ENCODE results near the gene MPPE1. TPM values are rescaled to one million over a fixed set of nuclear protein-coding genes. Genes with fewer than 3 reads are reported as not detected.
A peak's percentile ranks its signal among the peaks of the same experiment; 100 is the strongest.
"Not testable (repeated sequence)": the region's sequence is repeated elsewhere in the genome, so short reads cannot be mapped to it uniquely, and the experiment has no call there.

The MPPE1 gene, protein sequence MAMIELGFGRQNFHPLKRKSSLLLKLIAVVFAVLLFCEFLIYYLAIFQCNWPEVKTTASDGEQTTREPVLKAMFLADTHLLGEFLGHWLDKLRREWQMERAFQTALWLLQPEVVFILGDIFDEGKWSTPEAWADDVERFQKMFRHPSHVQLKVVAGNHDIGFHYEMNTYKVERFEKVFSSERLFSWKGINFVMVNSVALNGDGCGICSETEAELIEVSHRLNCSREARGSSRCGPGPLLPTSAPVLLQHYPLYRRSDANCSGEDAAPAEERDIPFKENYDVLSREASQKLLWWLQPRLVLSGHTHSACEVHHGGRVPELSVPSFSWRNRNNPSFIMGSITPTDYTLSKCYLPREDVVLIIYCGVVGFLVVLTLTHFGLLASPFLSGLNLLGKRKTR
- polyA plus RNA-seq (ENCODE audit: insufficient read length in 12 of 12): 10 to 100 TPM in 11 of 12 donors, not detected in 1; 20.2 to 41.0 (median 27.9) TPM
- long read RNA-seq, donor 1, full-length matches to known transcripts: 5 of 16 reads
- long read RNA-seq, donor 1, partial matches to known transcripts: 11 of 16 reads
- long read RNA-seq, donor 1, other reads (novel, unspliced or antisense): 0 of 16 reads
- long read RNA-seq, donor 2, full-length matches to known transcripts: 5 of 5 reads
- long read RNA-seq, donor 2, partial matches to known transcripts: 0 of 5 reads
- long read RNA-seq, donor 2, other reads (novel, unspliced or antisense): 0 of 5 reads
- long read RNA-seq, donor 3, partial matches to known transcripts: 6 of 8 reads
- long read RNA-seq, donor 3, other reads (novel, unspliced or antisense): 0 of 8 reads
- long read RNA-seq, donor 4, partial matches to known transcripts: 0 of 4 reads
- long read RNA-seq, donor 4, other reads (novel, unspliced or antisense): 0 of 4 reads
- long read RNA-seq, donor 5, full-length matches to known transcripts: 10 of 10 reads
- long read RNA-seq, donor 5, partial matches to known transcripts: 0 of 10 reads
- long read RNA-seq, donor 5, other reads (novel, unspliced or antisense): 0 of 10 reads
- long read RNA-seq, donor 6, full-length matches to known transcripts: 2 of 2 reads
- long read RNA-seq, donor 6, partial matches to known transcripts: 0 of 2 reads
- long read RNA-seq, donor 6, other reads (novel, unspliced or antisense): 0 of 2 reads
- long read RNA-seq, donor 7, full-length matches to known transcripts: 5 of 5 reads
- long read RNA-seq, donor 7, partial matches to known transcripts: 0 of 5 reads
- long read RNA-seq, donor 7, other reads (novel, unspliced or antisense): 0 of 5 reads
- long read RNA-seq, donor 8, full-length matches to known transcripts: 6 of 6 reads
- long read RNA-seq, donor 8, partial matches to known transcripts: 0 of 6 reads
- long read RNA-seq, donor 8, other reads (novel, unspliced or antisense): 0 of 6 reads
- long read RNA-seq, donor 9, partial matches to known transcripts: 0 of 2 reads
- long read RNA-seq, donor 9, other reads (novel, unspliced or antisense): 0 of 2 reads
- long read RNA-seq, donor 10, full-length matches to known transcripts: 5 of 5 reads
- long read RNA-seq, donor 10, partial matches to known transcripts: 0 of 5 reads
- long read RNA-seq, donor 10, other reads (novel, unspliced or antisense): 0 of 5 reads
- long read RNA-seq, donor 11, full-length matches to known transcripts: 5 of 5 reads
- long read RNA-seq, donor 11, partial matches to known transcripts: 0 of 5 reads
- long read RNA-seq, donor 11, other reads (novel, unspliced or antisense): 0 of 5 reads

DNA sequence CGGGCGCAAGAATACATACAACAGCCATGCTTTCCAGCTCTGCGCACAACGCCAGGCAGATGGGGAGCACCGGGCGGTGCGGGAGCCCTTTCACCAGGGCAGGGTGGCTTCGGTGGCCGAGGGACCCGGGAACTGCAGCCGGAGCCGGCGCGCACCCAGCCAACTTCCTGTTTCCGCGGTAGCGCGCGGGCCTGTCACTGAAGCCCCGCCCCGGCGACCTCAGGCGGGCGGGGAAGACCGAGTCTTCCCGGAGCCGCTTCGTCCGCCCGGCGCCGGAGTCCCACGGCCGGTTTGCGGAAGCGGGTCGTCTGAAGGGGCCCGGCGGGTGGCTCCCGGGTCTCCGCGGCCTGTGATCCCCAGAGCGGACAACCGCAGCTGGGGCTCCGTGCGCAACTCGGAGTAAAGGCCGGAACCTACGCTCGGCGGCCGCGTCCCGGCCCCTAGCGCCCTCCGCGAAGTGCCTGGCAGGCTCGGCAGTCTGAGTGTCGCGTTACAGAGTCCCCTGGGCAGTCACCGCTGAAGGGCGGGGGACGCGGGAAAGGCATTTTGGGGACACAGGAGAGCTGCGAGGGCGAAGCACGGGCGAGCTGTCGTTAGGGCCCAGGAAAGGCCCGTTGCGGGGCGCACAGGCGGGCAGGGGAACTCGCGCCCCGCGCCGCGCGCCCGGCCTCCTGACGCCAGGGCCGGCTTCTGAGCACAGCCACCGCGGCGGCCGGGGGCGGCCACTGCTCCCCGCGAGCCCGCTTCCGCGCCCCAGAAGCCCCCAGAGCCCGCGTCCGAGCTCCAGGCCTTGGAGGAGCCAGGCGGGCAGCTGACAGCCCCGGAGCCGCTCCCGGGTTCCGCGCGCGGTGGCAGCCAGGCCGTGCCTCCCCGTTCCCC is at the start of gene MPPE1:
Gene MPPE1 (minus strand): TSS at position 136 of the 879 bp plus-strand sequence. CDS start 11,053 bp downstream, outside the sequence.
- DNase-seq: peak; percentile 91

DNA sequence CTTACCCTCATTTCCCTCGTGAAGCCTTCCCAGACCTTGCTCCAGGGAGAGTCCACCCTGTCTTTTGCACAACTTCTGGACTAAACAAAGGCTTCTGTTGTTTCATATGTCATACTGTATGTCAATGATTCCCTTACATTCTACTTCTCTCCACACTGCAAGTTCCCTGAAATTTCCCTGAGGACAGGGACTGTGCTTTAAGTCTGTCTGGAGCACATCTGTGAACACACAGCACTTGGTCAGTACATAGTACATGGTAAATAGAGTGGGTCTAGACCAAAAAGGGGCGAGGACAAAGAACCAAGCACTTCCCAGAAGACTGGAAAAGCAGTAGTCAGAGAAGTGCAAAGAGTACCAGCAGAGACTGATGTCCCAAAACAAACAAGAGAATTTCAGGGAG is 49.5 kb upstream of the MPPE1 start:
- no peak for DNase-seq

DNA sequence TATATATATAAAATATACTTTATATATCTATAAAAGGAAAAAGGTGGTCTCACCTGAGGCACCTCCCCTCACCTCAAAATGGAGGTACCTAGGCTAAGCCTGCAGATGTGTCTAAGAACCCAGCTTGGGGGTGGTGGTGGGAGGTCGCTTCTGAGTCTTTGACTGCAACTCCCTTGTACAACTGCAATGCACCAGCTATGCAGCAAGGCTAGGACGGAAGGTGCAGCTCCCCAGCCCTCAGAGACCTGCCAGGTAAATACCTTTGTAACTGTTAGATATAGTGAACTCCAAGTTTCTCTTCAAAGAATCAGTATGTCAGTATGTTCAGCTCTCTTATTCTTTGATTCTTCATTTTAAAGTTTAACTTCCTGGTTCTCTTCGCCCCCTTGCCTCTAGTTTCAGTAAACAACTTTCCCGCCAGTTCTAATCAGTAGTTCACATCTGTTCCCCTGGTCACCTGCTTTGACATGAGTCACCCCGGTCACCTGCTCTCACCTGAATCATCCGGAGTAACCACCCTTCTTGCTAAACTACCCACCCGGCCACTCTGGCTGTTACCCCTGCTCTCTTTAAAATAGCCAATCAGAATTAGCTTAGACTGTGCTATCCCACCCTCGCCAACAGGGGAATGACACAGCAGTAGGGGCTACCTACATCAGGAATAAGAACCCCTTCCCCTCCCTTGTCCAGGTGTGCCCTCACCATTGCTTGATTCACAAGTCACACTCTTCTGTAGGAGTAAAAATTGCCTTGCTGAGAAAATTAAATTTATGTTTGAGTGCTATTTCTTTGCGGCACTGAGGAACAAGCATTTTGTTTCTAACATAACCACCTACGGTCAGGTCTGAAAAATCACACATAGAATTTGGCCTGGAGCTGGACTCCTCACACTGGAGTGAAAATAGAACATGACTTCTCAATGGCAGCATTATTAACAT is 48.5 kb upstream of the MPPE1 start:
- no peak for DNase-seq

DNA sequence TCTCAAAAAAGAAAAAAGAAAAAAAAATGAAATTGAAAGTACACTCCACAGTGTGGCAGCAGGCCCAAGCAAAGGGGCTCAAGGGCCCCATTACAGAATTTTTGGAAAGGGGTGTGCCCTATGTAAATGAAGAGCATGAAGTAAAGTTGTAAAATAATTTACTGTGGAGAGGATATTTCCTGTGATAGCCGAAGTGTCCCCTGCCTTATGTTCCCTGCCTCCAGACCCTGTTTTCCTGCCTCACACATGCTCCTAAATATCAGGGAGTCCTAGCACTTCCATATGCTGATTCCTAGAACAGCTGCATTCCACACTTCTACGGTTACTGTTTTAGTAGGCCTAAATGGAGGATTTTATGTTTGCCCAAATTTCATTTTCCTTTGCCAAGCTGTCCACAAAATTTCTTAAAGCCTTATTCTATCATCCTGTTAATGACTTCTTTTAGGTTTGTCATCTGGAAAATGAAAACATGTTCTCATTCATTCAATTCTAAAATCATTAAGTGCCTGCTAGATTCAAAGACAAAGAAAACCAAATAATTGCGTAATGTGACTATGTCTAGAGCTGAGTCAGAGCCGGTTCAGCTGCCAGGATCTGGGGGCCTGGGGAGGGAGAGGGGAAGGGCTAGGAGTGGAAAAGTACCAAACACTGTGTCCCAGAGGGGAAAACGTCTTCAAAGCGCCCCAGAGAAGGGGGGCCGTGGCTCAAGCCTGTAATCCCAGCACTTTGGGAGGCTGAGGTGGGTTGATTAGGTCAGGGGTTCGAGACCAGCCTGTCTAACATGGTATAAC is 47.3 kb upstream of the MPPE1 start:
- DNase-seq: peak; percentile 89

DNA sequence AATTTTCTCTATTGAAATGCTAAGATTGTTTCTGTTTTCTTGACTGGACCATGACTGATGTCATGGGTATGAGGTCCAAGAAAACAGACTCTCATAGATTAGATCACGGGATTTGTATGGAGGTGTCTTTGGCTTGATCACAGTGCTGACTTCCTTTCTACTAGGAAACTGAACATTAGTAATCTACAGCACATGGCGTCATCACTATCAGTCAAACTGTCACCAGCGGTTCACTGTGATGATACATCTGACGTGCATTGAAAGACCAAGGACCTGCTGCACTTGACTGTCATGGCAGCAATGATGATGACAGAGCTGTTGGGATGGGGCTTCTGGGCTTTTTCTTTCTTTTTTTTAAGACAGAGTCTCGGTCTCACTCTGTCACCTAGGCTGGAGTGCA is 45.0 kb upstream of the MPPE1 start:
- no peak for DNase-seq

DNA sequence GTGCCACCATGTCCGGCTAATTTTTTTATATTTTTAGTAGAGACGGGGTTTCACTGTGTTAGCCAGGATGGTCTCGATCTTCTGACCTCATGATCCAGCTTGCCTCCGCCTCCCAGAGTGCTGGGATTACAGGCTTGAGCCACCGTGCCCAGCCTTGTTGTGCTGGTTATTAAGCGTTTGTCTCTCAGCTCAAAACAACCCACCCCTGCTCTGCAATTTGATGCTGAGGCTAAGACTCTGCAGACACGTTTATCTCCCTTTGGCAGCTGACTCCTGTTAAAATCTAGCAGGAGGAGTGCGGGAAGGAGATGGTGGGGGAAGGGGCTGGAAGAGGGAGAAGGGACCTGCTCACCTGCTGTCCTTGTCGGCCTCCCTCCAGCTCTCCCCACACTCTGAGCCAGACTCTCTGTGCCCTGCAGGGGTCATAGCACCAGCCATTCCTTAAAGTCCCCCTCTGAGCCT is 43.3 kb upstream of the MPPE1 start:
- DNase-seq: no peak

DNA sequence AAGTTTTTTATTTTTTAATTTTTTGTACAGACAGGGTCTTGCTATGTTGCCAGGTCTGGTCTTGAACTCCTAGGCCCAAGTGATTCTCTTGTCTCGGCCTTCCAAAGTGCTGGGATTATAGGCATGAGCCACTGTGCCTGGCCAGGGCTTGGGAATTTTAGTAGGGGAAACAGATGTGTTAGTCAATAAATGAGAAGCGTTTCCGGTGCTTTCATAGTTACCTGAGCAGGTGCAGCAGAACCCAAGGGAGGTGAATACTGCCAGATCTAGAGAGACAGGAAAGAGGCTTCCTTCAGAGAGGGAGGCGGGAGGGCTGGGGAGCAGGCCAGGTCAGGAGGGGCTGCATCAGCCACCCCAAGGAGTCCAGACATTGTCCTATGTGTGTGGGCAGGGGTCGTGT is 42.7 kb upstream of the MPPE1 start:
- no peak for DNase-seq

DNA sequence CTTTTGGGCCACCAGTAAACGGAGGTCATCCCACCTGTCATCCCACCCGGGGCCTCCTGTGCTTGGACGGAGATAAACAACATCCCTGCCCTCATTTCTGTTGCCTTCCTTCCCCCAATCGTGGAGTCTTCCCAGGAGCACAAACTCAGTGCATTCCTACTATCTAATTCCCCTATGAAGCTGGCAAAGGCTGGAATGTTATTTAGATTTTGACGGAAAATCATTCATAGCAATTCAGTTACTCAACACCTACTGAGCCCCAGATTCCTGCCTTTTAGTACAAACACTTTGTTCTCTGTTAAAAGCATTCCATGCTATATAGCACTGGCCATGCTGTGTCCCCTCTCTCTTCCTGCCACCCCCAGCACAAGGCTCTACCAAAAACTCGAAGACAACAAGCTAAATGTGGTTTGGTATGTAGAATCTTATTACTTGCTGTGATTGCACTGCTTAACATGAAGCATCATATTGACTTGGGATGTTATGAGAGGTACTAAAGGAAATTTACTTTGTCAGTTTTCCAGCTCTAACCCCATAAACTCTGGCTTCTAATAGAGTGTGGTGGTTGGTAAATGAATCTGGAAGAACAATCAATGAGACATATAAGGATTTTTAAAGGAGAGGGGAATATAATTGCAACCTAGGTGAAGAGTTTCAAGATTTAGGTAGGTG is 40.9 kb upstream of the MPPE1 start:
- no peak for DNase-seq

DNA sequence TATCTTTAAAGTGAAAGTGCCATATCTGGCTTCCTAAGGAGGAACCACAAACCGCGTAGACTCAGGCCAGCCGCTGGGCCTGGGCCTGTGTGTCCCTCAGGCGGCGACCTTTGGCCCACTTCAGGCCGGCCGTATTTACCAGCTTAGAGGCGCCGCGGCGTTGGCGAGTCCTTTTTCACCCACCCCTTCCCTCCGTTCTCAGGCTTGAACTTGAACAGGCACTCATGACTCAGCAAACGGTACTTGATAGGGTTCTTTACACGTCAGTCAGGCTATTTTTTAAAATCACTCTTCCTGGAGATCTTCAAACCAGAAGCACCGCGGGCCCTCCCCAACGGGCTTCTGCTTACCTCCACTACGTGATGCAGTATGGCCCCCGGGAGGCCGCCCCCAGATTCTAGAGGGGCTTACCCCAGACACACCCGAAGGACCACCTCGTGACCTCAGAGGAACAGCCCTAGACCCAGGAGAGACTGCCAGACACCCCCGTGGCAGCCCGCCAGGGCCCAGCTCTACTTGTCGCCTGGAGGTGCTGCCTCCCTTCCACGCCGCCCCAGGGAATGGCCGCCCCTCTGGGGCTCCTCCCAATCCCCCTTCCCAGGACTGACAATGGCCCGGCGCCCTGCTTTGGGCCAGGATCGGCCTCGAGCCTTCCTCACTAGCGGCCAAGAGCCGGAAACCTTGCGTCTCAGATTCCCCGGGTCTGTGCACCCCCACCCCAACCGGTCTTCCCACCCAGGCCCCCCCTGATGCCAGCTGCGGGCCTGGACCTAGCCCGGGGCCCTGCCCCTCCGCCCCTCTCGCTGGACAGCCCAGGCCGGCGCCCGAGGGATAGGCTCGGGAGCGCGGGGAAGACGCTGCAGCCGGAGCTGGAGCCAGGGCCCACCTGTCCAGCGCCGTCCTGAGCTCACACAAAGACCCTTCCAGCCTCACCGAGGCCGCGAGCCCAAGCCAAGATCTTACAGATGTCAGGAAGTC is 39.4 kb upstream of the MPPE1 start:
- peak; percentile 87 for DNase-seq

DNA sequence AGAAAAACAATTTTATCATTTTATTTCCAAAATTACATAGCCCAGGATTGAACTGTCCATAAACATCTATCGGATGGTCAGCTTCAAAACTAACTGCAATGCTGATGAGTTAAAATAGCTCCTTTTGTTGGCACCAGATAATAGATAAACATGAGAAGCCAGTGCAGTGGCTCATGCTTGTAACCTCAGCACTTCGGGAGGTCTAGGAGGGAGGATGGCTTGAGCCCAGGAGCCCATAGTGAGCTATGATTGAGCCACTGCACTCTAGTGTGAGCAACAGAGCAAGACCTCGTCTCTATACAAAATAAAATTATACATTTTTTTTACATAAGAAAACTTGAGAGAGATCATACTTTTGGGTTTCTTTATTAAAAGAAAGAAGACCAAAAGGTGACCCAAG is 38.6 kb upstream of the MPPE1 start:
- DNase-seq: no peak

DNA sequence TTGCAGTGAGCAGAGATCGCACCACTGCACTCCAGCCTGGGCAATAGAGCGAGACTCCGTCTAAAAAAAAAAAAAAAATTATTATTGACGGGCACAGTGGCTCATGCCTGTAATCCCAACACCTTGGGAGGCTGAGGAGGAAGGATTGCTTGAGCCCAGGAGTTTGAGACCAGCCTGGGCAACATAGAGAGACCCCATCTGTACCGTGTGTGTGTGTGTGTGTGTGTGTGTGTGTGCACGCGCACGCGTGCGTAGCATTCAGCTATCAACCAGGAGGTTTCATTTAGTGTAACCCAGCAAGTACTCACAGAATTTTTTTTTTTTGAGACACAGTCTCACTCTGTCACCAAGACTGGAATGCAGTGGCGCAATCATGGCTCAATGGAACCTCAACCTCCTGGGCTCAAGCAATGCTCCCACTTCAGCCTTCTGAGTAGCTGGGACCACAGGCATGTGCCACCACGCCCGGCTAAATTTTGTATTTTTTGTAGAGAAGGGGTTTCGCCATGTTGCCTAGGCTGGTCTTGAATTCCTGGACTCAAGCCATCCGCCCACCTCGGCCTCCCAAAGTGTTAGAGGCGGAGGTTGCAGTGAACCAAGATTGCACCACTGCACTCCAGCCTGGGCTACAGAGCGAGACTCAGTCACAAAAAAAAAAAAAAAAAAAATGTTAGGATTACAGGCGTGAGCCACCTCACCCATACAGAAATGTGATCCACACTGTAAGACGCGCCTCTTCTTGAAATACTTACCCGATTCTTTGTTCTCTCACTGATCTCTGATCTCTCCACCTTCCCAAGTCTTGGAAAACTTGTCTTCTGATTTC is 37.9 kb upstream of the MPPE1 start:
- not testable (repeated sequence) for DNase-seq

DNA sequence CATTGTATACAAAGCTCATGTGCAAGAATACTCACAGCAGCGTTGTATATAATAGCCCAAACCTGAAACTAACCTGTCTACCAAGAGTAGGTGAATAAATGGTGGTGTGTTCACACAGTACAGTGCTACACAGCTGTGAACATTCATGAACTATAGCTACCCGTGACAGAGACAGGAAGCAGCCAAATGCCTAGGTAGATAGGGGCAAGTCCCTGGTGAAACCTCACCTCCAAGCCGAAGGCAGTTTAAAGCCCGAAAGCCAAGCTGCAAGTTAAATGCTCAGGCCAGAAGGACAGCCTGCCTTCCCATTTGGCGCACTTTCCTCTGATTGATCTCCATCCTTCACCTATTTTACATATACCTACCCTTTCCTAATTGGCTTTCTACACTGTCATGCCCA is 36.7 kb upstream of the MPPE1 start:
- no peak for DNase-seq

DNA sequence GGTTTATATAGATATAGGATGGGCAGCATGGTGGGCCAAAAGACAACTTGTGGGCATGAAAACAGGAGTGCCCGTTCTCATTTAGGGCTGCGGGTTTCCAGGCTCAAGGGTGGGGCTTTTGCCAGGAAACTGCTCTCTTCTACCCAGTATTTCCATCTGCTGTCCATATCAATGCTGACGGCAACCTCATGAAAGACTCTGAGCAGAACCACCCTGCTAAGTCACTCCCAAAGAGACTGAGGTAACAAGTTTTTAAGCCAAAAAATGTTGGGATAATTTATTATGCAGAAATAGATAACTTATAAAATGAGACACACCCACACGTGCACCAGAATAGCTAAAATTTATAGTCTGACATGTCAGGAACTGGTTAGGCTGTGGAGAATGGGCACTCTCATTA is 36.1 kb upstream of the MPPE1 start:
- no peak for DNase-seq

DNA sequence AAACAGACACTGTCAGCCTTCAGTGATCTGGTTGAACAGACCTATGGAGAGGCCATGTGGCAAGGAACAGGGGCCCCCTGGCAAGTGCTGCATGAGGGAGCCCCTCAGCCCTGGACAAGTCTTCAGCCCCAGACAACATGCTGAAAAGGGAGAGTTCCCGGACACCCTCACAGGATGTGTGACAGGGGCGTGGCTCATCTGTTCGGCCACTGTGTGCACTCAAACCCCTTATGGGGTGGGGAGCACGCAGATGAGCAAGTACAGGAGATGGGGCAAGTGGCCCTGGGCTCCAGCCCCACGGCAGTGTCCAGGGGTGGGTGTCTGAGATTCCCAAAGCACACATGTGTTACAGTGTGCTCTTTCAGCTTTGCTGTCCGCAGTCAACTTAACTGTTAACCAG is 35.4 kb upstream of the MPPE1 start:
- DNase-seq: no peak

DNA sequence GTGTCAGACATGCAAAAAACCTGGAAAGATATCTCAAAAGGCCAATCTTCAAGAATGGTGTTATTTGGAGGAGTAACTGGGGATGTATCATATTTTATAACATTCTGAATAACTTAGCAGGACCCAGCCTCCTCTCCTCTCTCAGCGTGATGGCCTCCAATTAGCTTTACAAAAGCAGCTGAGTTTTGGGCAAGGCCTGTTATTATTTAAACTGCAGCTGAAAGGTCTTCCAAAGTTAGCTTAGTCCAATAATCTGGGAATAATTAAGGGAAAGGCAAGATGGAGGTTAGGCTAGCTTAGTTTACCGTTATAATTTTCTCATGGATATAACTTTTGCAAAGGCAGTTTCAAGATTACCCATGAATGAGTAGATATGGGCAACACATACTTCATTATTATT is 32.8 kb upstream of the MPPE1 start:
- no peak for DNase-seq

Measured in muscle of arm (tissue), 14 donors.